ENCODE data around the gene EYS. TPM values are rescaled to one million over a fixed set of nuclear protein-coding genes. Genes with fewer than 3 reads are reported as not detected.

EYS gene
- total RNA-seq, 5 donors from 2014 or later (not counting 1 experiment from before 2014, with no cell fraction given) = not detected

- ChIA-PET POLR2A (interaction anchor here in 1 of 2 donors (0.6 kb wide), 1 partner anchor 614 kb away, joined by 4 read pairs; no protein-coding TSS in a partner anchor), CTCF (no interaction called here)
- H3K27me3 ChIP-seq (replicated peaks in 1 of 2; ENCODE audit: control insufficient read depth in 2 of 2, extremely low read depth in 1 of 2, insufficient read depth in 2 of 2, low read length in 1 of 2) = no peaks in the 10 kb centered on the region
- no peaks in the 10 kb centered on the region for H3K27me3 Mint-ChIP-seq
- H3K4me1 Mint-ChIP-seq = no peaks in the 10 kb centered on the region
- H3K4me3 Mint-ChIP-seq = no peak overlapping the region
- H3K36me3 Mint-ChIP-seq = no peaks in the 10 kb centered on the region
- no peaks in the 10 kb centered on the region for H3K9me3 ChIP-seq
- H3K36me3 ChIP-seq (ENCODE audit: control insufficient read depth in 2 of 2, extremely low read depth in 1 of 2, insufficient read depth in 1 of 2, low read length in 1 of 2) = no peaks in the 10 kb centered on the region
- no peaks in the 10 kb centered on the region for H3K9me3 Mint-ChIP-seq
- H3K4me1 ChIP-seq (ENCODE audit: control insufficient read depth in 1 of 2, extremely low read depth in 1 of 2, insufficient read depth in 2 of 2, low read length in 2 of 2) = no peaks in the 10 kb centered on the region
- WGBS (ENCODE audit: insufficient coverage) = no CpG with 5 or more reads among the region's 1 CpG
- no peak overlapping the region for H3K27ac Mint-ChIP-seq
- DNase-seq (no peak), ATAC-seq (replicated peaks in 1 of 4) (no peak)
- no peak overlapping the region for H3K4me3 ChIP-seq (ENCODE audit: control insufficient read depth in 1 of 2, extremely low read depth in 1 of 2, low read length in 1 of 2)
- H3K27ac ChIP-seq (ENCODE audit: low read length) = no peak overlapping the region
Observed at GRCh38 chr6:63912887-63913286, 1794.1 kb downstream of the EYS start.

- Mint-ChIP-seq H3K27ac (no peak overlapping the region), H3K4me1 (no peaks in the 10 kb centered on the region), H3K27me3 (no peaks in the 10 kb centered on the region), H3K4me3 (no peak overlapping the region), H3K9me3 (no peaks in the 10 kb centered on the region), H3K36me3 (no peaks in the 10 kb centered on the region)
- WGBS (ENCODE audit: insufficient coverage) = no CpG with 5 or more reads among the region's 2 CpGs
- ChIA-PET POLR2A (no interaction called here), CTCF (no interaction called here)
- DNase-seq = no peak
- Histone ChIP-seq H3K9me3 (no peaks in the 10 kb centered on the region), H3K4me1 (ENCODE audit: control insufficient read depth in 1 of 2, extremely low read depth in 1 of 2, insufficient read depth in 2 of 2, low read length in 2 of 2) (no peaks in the 10 kb centered on the region), H3K36me3 (ENCODE audit: control insufficient read depth in 2 of 2, extremely low read depth in 1 of 2, insufficient read depth in 1 of 2, low read length in 1 of 2) (no peaks in the 10 kb centered on the region), H3K27ac (ENCODE audit: low read length) (no peak overlapping the region), H3K4me3 (ENCODE audit: control insufficient read depth in 1 of 2, extremely low read depth in 1 of 2, low read length in 1 of 2) (no peak overlapping the region), H3K27me3 (replicated peaks in 1 of 2; ENCODE audit: control insufficient read depth in 2 of 2, extremely low read depth in 1 of 2, insufficient read depth in 2 of 2, low read length in 1 of 2) (no peaks in the 10 kb centered on the region)
- ATAC-seq (replicated peaks in 1 of 4) = no peak
Observed at GRCh38 chr6:63910863-63911551, 1796.0 kb downstream of the EYS start.

- no peak overlapping the region for H3K4me3 Mint-ChIP-seq
- H3K9me3 Mint-ChIP-seq = no peaks in the 10 kb centered on the region
- ATAC-seq (replicated peaks in 1 of 4) (no peak), DNase-seq (peak in 1 of 35 experiments; percentile 2)
- H3K4me1 Mint-ChIP-seq = no peaks in the 10 kb centered on the region
- H3K9me3 ChIP-seq = no peaks in the 10 kb centered on the region
- H3K36me3 ChIP-seq (ENCODE audit: control insufficient read depth in 2 of 2, extremely low read depth in 1 of 2, insufficient read depth in 1 of 2, low read length in 1 of 2) = no peaks in the 10 kb centered on the region
- H3K4me1 ChIP-seq (ENCODE audit: control insufficient read depth in 1 of 2, extremely low read depth in 1 of 2, insufficient read depth in 2 of 2, low read length in 2 of 2) = no peaks in the 10 kb centered on the region
- ChIA-PET CTCF (no interaction called here), POLR2A (no interaction called here)
- no peaks in the 10 kb centered on the region for H3K36me3 Mint-ChIP-seq
- H3K27ac ChIP-seq (ENCODE audit: low read length) = no peak overlapping the region
- H3K27ac Mint-ChIP-seq = no peak overlapping the region
- H3K27me3 Mint-ChIP-seq = no peaks in the 10 kb centered on the region
- no CpG with 5 or more reads among the region's 4 CpGs for WGBS (ENCODE audit: insufficient coverage)
- H3K4me3 ChIP-seq (ENCODE audit: control insufficient read depth in 1 of 2, extremely low read depth in 1 of 2, low read length in 1 of 2) = no peak overlapping the region
- no peaks in the 10 kb centered on the region for H3K27me3 ChIP-seq (replicated peaks in 1 of 2; ENCODE audit: control insufficient read depth in 2 of 2, extremely low read depth in 1 of 2, insufficient read depth in 2 of 2, low read length in 1 of 2)
Observed at GRCh38 chr6:63904650-63905248, 1802.3 kb downstream of the EYS start.

- no peak overlapping the region for H3K27ac ChIP-seq (ENCODE audit: low read length)
- POLR2A ChIA-PET = no interaction called here
Observed at GRCh38 chr6:63899550-63899949, 1807.5 kb downstream of the EYS start.

GRCh38 chr6:63897952-63898351 lies 1809.1 kb downstream of the EYS start:
- Histone ChIP-seq H3K4me1 (ENCODE audit: control insufficient read depth in 1 of 2, extremely low read depth in 1 of 2, insufficient read depth in 2 of 2, low read length in 2 of 2) (no peaks in the 10 kb centered on the region), H3K9me3 (no peaks in the 10 kb centered on the region), H3K27me3 (replicated peaks in 1 of 2; ENCODE audit: control insufficient read depth in 2 of 2, extremely low read depth in 1 of 2, insufficient read depth in 2 of 2, low read length in 1 of 2) (no peaks in the 10 kb centered on the region), H3K4me3 (ENCODE audit: control insufficient read depth in 1 of 2, extremely low read depth in 1 of 2, low read length in 1 of 2) (no peak overlapping the region), H3K27ac (ENCODE audit: low read length) (no peak overlapping the region), H3K36me3 (ENCODE audit: control insufficient read depth in 2 of 2, extremely low read depth in 1 of 2, insufficient read depth in 1 of 2, low read length in 1 of 2) (no peaks in the 10 kb centered on the region)
- ChIA-PET CTCF (no interaction called here), POLR2A (no interaction called here)
- ATAC-seq (replicated peaks in 1 of 4) (no peak), DNase-seq (no peak)
- no peak overlapping the region for H3K27ac Mint-ChIP-seq
- no peaks in the 10 kb centered on the region for H3K36me3 Mint-ChIP-seq
- H3K4me3 Mint-ChIP-seq = no peak overlapping the region
- no peaks in the 10 kb centered on the region for H3K27me3 Mint-ChIP-seq
- H3K9me3 Mint-ChIP-seq = no peaks in the 10 kb centered on the region
- no peaks in the 10 kb centered on the region for H3K4me1 Mint-ChIP-seq
- 100% methylated on average over 1 of the region's 10 CpGs for WGBS (ENCODE audit: insufficient coverage)

More at GRCh38 chr6:63899550-63899949, 1807.5 kb downstream of the EYS start:
- no peaks in the 10 kb centered on the region for H3K27me3 Mint-ChIP-seq
- H3K27ac Mint-ChIP-seq = no peak overlapping the region
- no peaks in the 10 kb centered on the region for H3K9me3 Mint-ChIP-seq
- DNase-seq (no peak), ATAC-seq (replicated peaks in 1 of 4) (no peak)
- Histone ChIP-seq H3K36me3 (ENCODE audit: control insufficient read depth in 2 of 2, extremely low read depth in 1 of 2, insufficient read depth in 1 of 2, low read length in 1 of 2) (no peaks in the 10 kb centered on the region), H3K27me3 (replicated peaks in 1 of 2; ENCODE audit: control insufficient read depth in 2 of 2, extremely low read depth in 1 of 2, insufficient read depth in 2 of 2, low read length in 1 of 2) (no peaks in the 10 kb centered on the region), H3K4me1 (ENCODE audit: control insufficient read depth in 1 of 2, extremely low read depth in 1 of 2, insufficient read depth in 2 of 2, low read length in 2 of 2) (no peaks in the 10 kb centered on the region), H3K9me3 (no peaks in the 10 kb centered on the region), H3K4me3 (ENCODE audit: control insufficient read depth in 1 of 2, extremely low read depth in 1 of 2, low read length in 1 of 2) (no peak overlapping the region)
- H3K4me1 Mint-ChIP-seq = no peaks in the 10 kb centered on the region
- CTCF ChIA-PET = no interaction called here
- no peak overlapping the region for H3K4me3 Mint-ChIP-seq
- no peaks in the 10 kb centered on the region for H3K36me3 Mint-ChIP-seq

GRCh38 chr6:63897459-63897858 lies 1809.6 kb downstream of the EYS start:
- no peak overlapping the region for H3K4me3 Mint-ChIP-seq
- DNase-seq = no peak
- H3K27ac Mint-ChIP-seq = no peak overlapping the region
- WGBS (ENCODE audit: insufficient coverage) = 83% methylated on average over 3 of the region's 3 CpGs
- no peaks in the 10 kb centered on the region for H3K27me3 ChIP-seq (replicated peaks in 1 of 2; ENCODE audit: control insufficient read depth in 2 of 2, extremely low read depth in 1 of 2, insufficient read depth in 2 of 2, low read length in 1 of 2)
- no peak overlapping the region for H3K27ac ChIP-seq (ENCODE audit: low read length)
- no peak for ATAC-seq (replicated peaks in 1 of 4)
- no peaks in the 10 kb centered on the region for H3K9me3 Mint-ChIP-seq
- ChIA-PET CTCF (no interaction called here), POLR2A (no interaction called here)
- no peaks in the 10 kb centered on the region for H3K36me3 ChIP-seq (ENCODE audit: control insufficient read depth in 2 of 2, extremely low read depth in 1 of 2, insufficient read depth in 1 of 2, low read length in 1 of 2)
- no peaks in the 10 kb centered on the region for H3K9me3 ChIP-seq
- no peaks in the 10 kb centered on the region for H3K4me1 Mint-ChIP-seq
- H3K36me3 Mint-ChIP-seq = no peaks in the 10 kb centered on the region
- no peaks in the 10 kb centered on the region for H3K4me1 ChIP-seq (ENCODE audit: control insufficient read depth in 1 of 2, extremely low read depth in 1 of 2, insufficient read depth in 2 of 2, low read length in 2 of 2)
- no peaks in the 10 kb centered on the region for H3K27me3 Mint-ChIP-seq
- no peak overlapping the region for H3K4me3 ChIP-seq (ENCODE audit: control insufficient read depth in 1 of 2, extremely low read depth in 1 of 2, low read length in 1 of 2)
